NK-92 (cell line): ENCODE data around the gene PFN3.

Experiments
- DNase-seq: peaks from one replicate; lab custom pipeline; 2025; ENCODE audit not compliant: unreplicated experiment; lab: John Stamatoyannopoulos, UW

The PFN3 gene

GRCh38 chr5:177399997-177400868 is at the start of gene PFN3:
TSS of gene PFN3 (minus strand) at chr5:177400661. CDS start at chr5:177400576, 85 bp downstream.
- no peak for DNase-seq

- no peak for DNase-seq
Measured at GRCh38 chr5:177449140-177450061, 48.9 kb upstream of the PFN3 start.

GRCh38 chr5:177448244-177448950 is 47.9 kb upstream of the PFN3 start:
- no peak for DNase-seq

- no peak for DNase-seq
Measured at GRCh38 chr5:177447611-177448243, 47.3 kb upstream of the PFN3 start.

GRCh38 chr5:177447066-177447610 is 46.7 kb upstream of the PFN3 start:
- DNase-seq: no peak

- no peak for DNase-seq
Measured at GRCh38 chr5:177446200-177447065, 46.0 kb upstream of the PFN3 start, which contains the start of gene PRR7. TSS of gene PRR7 (plus strand) at chr5:177446814. CDS start at chr5:177455068, 8,254 bp downstream.

GRCh38 chr5:177445917-177446199 is 45.4 kb upstream of the PFN3 start:
- no peak for DNase-seq

GRCh38 chr5:177445052-177445916 is 44.8 kb upstream of the PFN3 start:
- no peak for DNase-seq

- DNase-seq: no peak
Measured at GRCh38 chr5:177444106-177445051, 43.9 kb upstream of the PFN3 start.

GRCh38 chr5:177443144-177443983 is 42.9 kb upstream of the PFN3 start:
- no peak for DNase-seq

GRCh38 chr5:177442066-177442826 is 41.8 kb upstream of the PFN3 start:
- DNase-seq: no peak

GRCh38 chr5:177440990-177441780 is 40.7 kb upstream of the PFN3 start:
- no peak for DNase-seq

GRCh38 chr5:177440211-177440989 is 39.9 kb upstream of the PFN3 start:
- no peak for DNase-seq

GRCh38 chr5:177439518-177440053 is 39.1 kb upstream of the PFN3 start:
- DNase-seq: no peak
